IPS-18c (cell line): ENCODE data around the gene SPAG9.
"Not testable (repeated sequence)": the region's sequence is repeated elsewhere in the genome, so short reads cannot be mapped to it uniquely, and the experiment has no call there.

Source experiments
- H3K4me3 ChIP-seq: 2 replicates; pipeline ENCODE4 v1.7.0; 2013; ENCODE audit warnings: low read depth, mild to moderate bottlenecking, low read length, moderate library complexity; ENCODE audit not compliant: insufficient read depth
- H3K9me3 ChIP-seq: one replicate; pipeline ENCODE4 v1.6.1; 2013; ENCODE audit warnings: mild to moderate bottlenecking, low read length, moderate library complexity; ENCODE audit not compliant: control insufficient read depth, insufficient read depth

SPAG9 gene

DNA sequence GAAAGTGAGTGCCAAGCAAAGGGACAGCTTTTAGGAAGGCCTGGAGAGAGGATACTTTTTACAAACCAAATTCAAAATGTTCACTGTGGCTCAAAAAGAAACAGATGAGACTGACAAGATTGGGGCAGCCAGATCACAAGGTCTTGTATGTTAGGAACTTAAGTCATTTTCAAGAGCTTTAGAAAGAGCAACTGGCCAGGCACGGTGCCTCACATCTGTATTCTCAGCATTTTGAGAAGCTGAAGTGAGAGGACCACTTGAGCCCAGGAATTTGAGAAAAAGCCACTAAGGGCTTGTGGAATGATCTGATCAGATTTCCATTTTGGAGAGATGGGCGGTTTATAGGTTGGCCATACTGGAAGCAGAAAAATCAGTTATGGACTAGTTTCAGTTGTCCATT is 17.2 kb downstream of the SPAG9 start:
- Histone ChIP-seq H3K4me3 (no peak overlapping the region), H3K9me3 (no peaks in the 10 kb centered on the region)

- no peak overlapping the region for H3K4me3 ChIP-seq
- no peaks in the 10 kb centered on the region for H3K9me3 ChIP-seq
These were observed 17.6 kb downstream of the SPAG9 start for GRCh38 chr17:51103050-51103449.

GRCh38 chr17:51097708-51098446 is 22.8 kb downstream of the SPAG9 start:
- Histone ChIP-seq H3K4me3 (no peak overlapping the region), H3K9me3 (no peaks in the 10 kb centered on the region)

DNA sequence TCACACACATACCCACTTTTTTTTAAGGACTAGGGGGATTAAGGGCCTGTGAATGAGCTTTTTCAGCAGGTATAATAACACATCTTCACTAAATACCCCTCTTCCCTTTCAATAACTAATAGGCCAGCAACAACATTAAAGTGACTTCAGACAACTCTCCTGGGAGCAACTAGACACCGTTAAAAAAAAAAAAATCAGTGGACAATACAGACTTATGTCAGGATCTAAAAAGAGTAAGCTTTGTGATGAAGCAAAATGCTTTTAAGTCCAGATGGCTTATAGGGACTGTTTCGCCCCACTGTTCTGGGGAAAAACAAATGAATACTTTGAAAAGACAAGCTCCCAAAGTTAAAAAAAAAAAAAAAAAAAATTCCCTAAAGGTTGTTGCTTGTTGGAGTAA is 29.0 kb downstream of the SPAG9 start:
- Histone ChIP-seq H3K9me3 (no peaks in the 10 kb centered on the region), H3K4me3 (no peak overlapping the region)

- not testable (repeated sequence) for H3K4me3 ChIP-seq, H3K9me3 ChIP-seq
These were observed 31.8 kb downstream of the SPAG9 start for GRCh38 chr17:51088868-51089267.

DNA sequence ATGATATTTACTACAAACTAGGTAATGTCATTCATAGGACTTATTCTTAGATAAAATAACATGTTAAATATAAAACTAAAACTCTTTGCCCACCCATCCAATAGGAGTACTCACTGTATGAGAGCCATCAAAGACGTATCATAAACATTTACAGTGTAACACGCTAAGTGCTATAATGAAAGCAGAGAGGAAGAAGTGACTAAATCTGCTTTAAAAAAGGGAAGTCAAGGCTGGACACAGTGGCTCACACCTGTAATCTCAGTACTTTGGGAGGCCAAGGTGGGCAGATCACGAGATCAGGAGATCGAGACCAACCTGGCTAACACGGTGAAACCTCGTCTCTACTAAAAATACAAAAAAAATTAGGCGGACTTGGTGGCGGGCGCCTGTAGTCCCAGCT is 32.4 kb downstream of the SPAG9 start:
- Histone ChIP-seq H3K4me3 (no peak overlapping the region), H3K9me3 (no peaks in the 10 kb centered on the region)

DNA sequence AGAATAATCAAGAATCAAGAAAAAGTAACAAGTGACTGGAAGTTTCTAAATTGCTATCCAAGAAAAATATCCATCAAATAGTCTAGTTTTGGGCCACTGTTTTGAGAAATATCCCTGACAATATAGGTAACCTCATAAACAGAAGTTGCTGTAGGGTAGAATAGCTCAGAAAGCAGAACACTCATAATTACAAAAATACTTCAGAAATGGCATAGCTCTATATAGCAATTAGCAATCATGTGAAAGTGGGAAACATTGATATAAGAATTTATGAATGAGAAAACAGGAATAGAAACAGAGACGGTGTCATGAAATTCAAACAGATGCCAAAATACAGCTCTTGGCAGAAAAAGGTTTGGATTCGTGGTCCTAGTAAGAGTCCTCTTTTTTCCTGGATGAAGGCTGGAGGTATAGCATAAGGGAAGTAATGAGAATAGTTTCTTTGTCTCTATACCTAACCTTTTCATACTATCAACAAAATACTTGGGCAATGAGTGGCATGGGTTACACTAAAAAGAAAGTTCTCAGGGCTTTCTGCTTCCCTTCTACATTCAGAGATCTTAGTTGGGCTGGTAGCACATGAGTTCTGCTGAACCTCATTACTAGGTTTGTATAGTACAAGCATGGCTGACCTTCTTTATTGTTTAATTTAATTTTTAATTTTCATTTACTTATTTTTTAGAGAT is 33.5 kb downstream of the SPAG9 start:
- H3K9me3 ChIP-seq = no peaks in the 10 kb centered on the region
- no peak overlapping the region for H3K4me3 ChIP-seq

GRCh38 chr17:51085150-51085805 is 35.4 kb downstream of the SPAG9 start:
- Histone ChIP-seq H3K9me3 (no peaks in the 10 kb centered on the region), H3K4me3 (no peak overlapping the region)

GRCh38 chr17:51083981-51084380 is 36.7 kb downstream of the SPAG9 start:
- H3K4me3 ChIP-seq = no peak overlapping the region
- H3K9me3 ChIP-seq = no peaks in the 10 kb centered on the region

- H3K9me3 ChIP-seq, H3K4me3 ChIP-seq: not testable (repeated sequence)
These were observed 37.3 kb downstream of the SPAG9 start for GRCh38 chr17:51083364-51083763.

DNA sequence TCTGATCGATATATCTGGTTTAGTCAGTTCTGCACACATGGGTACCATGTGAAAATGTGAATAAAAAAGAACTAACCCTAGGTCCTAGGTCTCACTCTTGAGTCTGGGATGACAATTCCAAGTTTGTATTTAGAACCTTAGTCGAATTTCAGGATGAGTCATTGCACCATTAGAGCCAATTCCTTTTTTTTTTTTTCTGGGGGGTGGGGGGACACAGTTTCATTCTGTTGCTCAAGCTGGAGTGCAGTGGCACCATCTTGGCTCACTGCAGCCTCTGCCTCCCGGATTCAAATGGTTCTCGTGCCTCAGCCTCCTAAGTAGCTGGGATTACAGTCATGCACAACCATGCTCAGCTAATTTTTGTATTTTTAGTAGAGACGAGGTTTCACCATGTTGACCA is 41.6 kb downstream of the SPAG9 start:
- H3K4me3 ChIP-seq = no peak overlapping the region
- no peaks in the 10 kb centered on the region for H3K9me3 ChIP-seq

- no peak overlapping the region for H3K4me3 ChIP-seq
These were observed 42.6 kb downstream of the SPAG9 start for GRCh38 chr17:51078009-51078592.

GRCh38 chr17:51076821-51077220 is 43.8 kb downstream of the SPAG9 start:
- Histone ChIP-seq H3K4me3 (no peak overlapping the region), H3K9me3 (peaks cover 2% of the 10 kb centered on the region)

More at GRCh38 chr17:51078009-51078592, 42.6 kb downstream of the SPAG9 start:
- no peaks in the 10 kb centered on the region for H3K9me3 ChIP-seq

DNA sequence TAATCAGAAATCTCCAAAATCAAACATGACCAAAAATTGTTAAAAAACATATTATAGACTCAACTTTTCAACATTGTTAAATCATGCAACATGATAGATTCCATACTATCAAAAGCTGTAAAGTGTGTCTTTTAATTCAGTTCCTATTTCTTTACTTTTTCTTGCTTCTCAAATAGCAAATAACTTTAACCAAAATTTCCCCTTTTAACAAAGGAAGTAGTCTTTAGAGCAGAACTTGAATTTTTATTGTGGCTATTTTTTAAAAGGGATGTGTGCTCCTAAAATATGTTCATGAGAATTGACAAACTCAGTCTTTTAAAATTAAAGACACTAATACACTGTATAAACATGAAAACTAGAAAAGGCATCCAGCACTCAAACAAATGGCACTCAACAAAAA is 49.1 kb downstream of the SPAG9 start:
- H3K9me3 ChIP-seq = peaks cover 2% of the 10 kb centered on the region
- H3K4me3 ChIP-seq = no peak overlapping the region

DNA sequence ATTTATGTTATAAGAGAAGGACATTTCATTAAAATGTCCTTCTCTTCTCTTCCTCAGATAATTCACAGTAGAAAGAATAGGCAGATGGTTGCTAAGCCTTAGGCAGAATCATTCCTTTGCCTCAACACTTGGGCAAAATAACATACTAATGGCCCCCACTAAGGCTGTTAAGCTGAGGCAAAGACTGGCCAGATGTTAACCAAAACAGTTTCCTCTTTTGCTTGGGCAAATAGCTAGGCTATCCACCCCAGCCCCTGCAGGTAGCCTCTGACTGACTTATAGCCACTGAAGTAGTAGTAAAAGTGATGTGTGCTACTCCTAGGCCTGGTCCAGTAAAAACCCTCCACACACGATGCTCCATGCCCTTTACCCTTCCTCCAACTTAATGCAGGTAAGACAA is 55.2 kb downstream of the SPAG9 start:
- Histone ChIP-seq H3K4me3 (no peak overlapping the region), H3K9me3 (no peaks in the 10 kb centered on the region)

DNA sequence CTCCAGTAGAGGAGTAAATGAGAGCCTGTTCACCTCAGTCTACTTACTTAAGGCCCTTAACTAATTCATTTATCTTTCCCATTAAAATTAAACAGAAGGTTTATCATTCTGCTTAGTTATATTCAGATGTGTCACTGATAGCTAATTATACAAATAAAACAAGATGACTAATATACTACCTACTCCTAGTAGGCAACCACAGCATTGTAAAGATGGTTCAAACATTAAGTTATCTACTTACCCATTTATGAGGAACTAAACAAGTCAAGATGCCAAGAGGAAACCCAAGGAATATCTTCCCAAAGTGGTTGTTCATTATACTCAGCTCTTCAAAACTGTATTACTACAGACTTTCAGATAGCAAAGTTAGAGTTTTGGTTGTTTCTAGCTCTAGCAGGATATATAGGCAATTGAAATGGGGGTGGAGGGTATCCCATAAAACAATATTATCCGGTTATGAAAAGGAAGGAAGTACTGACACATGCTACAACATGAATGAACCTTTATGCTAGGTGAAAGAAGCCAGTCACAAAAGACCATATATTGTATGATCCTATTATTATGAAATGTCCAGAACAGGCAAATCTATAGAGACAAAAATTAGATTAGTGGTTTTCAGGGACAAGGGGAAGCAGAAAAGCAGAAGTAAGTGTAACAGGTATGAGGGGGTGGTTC is 56.5 kb downstream of the SPAG9 start:
- no peaks in the 10 kb centered on the region for H3K9me3 ChIP-seq
- no peak overlapping the region for H3K4me3 ChIP-seq

DNA sequence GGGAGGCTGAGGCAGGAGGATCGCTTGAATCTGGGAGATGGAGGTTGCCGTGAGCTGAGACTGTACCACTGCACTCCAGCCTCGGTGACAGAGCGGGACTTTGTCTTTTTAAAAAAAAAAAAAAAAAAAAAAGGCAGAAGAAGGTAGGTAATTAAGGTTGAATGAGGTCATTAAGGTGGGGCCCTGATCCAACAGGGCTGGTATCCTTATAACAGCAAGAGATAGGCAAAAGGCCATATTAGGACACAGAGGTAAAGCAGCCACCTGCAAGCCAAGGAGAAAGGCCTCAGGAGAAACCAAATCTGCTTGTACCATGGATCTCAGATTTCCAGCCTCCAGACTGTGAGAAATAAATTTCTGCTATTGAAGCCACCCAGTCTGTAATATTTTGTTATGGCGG is 60.3 kb downstream of the SPAG9 start:
- H3K9me3 ChIP-seq = no peaks in the 10 kb centered on the region

More for the DNA sequence above, 60.3 kb downstream of the SPAG9 start:
- no peak overlapping the region for H3K4me3 ChIP-seq
